Testis (tissue), 2 donors: ENCODE data around the gene PTPRN2.

Experiments used
- POLR2A ChIP-seq: fragments of 450-650 bp; IDR thresholded peaks from one replicate; pipeline ENCODE4 v1.6.1; 2017; ENCODE audit warnings: antibody characterized with exemption, mild to moderate bottlenecking, moderate library complexity
- TF ChIP-seq, protein P1 (sequence below), 3 experiments: fragments of 450-650 bp in 2 of 3; fragments of 200-600 bp in 1 of 3; sonication (generic) in 1 of 3; IDR thresholded peaks; one replicate each; pipeline ENCODE4 v1.5.1; 2016 to 2019; ENCODE audit warnings: antibody characterized with exemption in 3 of 3, mild to moderate bottlenecking in 2 of 3, moderate library complexity in 1 of 3

DNA sequence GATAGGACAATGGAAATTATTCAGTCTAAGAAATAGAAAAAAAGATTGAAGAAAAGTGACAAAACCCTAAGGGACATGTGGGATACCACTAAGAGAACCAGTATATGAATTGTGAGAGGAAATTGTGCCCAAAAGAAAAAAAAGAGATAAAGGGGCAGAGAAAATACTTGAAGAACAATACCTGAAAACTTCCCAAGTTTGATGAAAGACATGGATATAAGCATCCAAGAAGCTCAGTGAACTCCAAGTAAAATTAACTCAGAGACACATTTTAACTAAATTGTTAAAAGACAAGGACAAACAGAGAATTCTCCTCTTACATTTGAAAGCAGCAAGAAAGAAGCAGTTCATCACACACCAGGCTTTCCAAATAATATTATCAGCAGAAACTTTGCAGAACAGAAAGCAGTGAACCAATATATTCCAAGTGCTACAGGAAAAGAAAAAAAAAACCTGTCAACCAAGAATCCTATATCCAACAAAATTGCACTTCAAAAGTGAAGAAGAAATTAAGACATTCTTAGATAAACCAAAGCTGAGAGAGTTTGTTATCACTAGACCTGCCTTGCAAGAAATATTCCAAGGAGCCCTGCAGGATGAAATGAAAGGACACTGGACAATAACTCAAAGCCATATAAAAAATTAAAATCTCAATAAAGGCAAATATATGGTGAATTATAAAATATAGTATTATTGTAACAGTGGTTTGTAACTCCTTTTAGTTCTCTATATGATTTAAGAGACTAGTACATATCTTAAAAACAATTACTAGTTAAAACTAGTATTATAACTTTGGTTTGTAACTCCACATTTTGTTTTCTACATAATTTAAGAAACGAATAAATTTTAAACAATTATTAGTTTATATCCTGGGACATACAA lies 470.0 kb downstream of the PTPRN2 start:
- TF ChIP-seq, protein P1, sequence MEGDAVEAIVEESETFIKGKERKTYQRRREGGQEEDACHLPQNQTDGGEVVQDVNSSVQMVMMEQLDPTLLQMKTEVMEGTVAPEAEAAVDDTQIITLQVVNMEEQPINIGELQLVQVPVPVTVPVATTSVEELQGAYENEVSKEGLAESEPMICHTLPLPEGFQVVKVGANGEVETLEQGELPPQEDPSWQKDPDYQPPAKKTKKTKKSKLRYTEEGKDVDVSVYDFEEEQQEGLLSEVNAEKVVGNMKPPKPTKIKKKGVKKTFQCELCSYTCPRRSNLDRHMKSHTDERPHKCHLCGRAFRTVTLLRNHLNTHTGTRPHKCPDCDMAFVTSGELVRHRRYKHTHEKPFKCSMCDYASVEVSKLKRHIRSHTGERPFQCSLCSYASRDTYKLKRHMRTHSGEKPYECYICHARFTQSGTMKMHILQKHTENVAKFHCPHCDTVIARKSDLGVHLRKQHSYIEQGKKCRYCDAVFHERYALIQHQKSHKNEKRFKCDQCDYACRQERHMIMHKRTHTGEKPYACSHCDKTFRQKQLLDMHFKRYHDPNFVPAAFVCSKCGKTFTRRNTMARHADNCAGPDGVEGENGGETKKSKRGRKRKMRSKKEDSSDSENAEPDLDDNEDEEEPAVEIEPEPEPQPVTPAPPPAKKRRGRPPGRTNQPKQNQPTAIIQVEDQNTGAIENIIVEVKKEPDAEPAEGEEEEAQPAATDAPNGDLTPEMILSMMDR (IDR thresholded peaks at IDR 0.05), result no peak
- no peak for TF ChIP-seq POLR2A
